DND-41 (cell line): ENCODE measurements around the gene YPEL1.
"Not testable (repeated sequence)": the region's sequence is repeated elsewhere in the genome, so short reads cannot be mapped to it uniquely, and the experiment has no call there.

Source experiments
- ATAC-seq: fragments of 200-7000 bp; cut with Tn5 transposase; 3 replicates; pipeline ENCODE4 v1.9.1; 2021; ENCODE audit warnings: low read depth; ENCODE audit not compliant: insufficient read depth
- DNase-seq: peaks from one replicate; pipeline ENCODE4 v3.0.0-alpha.2; 2020
- H2AFZ ChIP-seq: 2 replicates; pipeline ENCODE4 v1.6.0; 2012; ENCODE audit warnings: low read depth, low read length
- H3K27ac ChIP-seq: 2 replicates; pipeline ENCODE4 v1.5.1; 2012; ENCODE audit warnings: low read length, inconsistent platforms
- H3K27me3 ChIP-seq: fragments of 200-600 bp; sonication (generic); 2 replicates; pipeline ENCODE4 v1.6.0; 2012; ENCODE audit warnings: low read length, mild to moderate bottlenecking, inconsistent platforms; ENCODE audit not compliant: insufficient read depth, poor library complexity
- H3K36me3 ChIP-seq: 2 replicates; pipeline ENCODE4 v1.5.1; 2012; ENCODE audit warnings: low read length, inconsistent platforms; ENCODE audit not compliant: insufficient read depth
- H3K4me1 ChIP-seq: 2 replicates; pipeline ENCODE4 v1.5.1; 2012; ENCODE audit warnings: mild to moderate bottlenecking, low read length; ENCODE audit not compliant: insufficient read depth
- H3K4me2 ChIP-seq: 2 replicates; pipeline ENCODE4 v1.6.0; 2012; ENCODE audit warnings: mild to moderate bottlenecking, moderate library complexity, low read length, inconsistent platforms; ENCODE audit not compliant: insufficient read depth
- H3K4me3 ChIP-seq, 2 experiments: fragments of 200-600 bp in 1 of 2; shearing (Covaris generic) in 1 of 2; 2 replicates each; pipeline ENCODE4 v1.5.1; 2012 to 2016; ENCODE audit warnings: inconsistent platforms in 2 of 2, low read length in 2 of 2, mild to moderate bottlenecking in 2 of 2, low read depth in 1 of 2, moderate library complexity in 1 of 2
- H3K79me2 ChIP-seq: 2 replicates; pipeline ENCODE4 v1.6.0; 2012; ENCODE audit warnings: low read length, inconsistent platforms; ENCODE audit not compliant: insufficient read depth
- H3K9ac ChIP-seq: 2 replicates; pipeline ENCODE4 v1.6.0; 2012; ENCODE audit warnings: low read depth, mild to moderate bottlenecking, inconsistent platforms, low read length, moderate library complexity
- H3K9me3 ChIP-seq: 2 replicates; pipeline ENCODE4 v1.5.1; 2012; ENCODE audit warnings: low read length, moderate library complexity, mild to moderate bottlenecking, inconsistent platforms; ENCODE audit not compliant: insufficient read depth, severe bottlenecking
- H4K20me1 ChIP-seq: 2 replicates; pipeline ENCODE4 v1.6.0; 2012; ENCODE audit warnings: low read length; ENCODE audit not compliant: insufficient read depth
- EZH2 ChIP-seq: IDR thresholded peaks from 3 replicates; pipeline ENCODE4 v1.6.1; 2012; ENCODE audit warnings: borderline replicate concordance, low read depth, mild to moderate bottlenecking, moderate library complexity, low read length, inconsistent platforms; ENCODE audit not compliant: severe bottlenecking
- TF ChIP-seq, protein P1 (sequence below): IDR thresholded peaks from 2 replicates; pipeline ENCODE4 v1.5.1; 2012; ENCODE audit warnings: borderline replicate concordance, low read length, moderate library complexity, mild to moderate bottlenecking; ENCODE audit not compliant: poor library complexity, severe bottlenecking; ENCODE audit errors: extremely low read depth

The YPEL1 gene

DNA sequence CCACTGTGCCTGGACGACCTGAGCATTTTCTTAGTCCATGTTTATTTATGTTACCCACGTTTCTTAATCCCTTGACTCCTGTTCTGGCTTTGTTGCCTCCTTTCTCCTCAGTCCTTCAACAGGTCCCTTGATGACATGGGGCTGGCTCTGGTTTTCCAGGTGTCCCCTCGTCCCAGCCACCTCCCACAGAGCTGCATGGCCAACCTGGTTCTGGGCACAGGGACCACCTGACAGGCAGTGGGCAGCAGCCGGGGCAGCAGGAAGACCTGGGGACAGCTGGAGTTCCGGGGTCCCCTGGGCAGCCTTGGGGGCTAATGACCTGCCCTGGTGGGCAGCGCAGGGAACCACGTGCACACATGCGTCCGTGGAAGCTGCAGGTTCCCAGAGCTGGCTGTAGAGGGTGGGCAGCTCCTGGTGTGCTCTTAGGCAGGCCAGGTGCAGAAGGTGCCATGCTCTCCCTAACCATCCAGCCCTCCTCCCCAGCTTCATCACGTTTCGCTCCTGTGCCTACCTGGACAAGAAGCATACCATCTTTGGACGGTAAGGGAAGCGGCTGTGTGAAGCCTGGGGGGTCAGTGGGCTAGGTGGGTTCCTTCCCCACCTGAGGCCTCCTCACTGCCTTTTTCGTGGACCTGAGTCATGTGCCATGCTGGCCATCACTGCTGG lies 42.1 kb downstream of the YPEL1 start:
- no peak overlapping the region for H3K4me3 ChIP-seq
- H3K27me3 ChIP-seq = no peaks in the 10 kb centered on the region
- no peaks in the 10 kb centered on the region for H3K9me3 ChIP-seq
- DNase-seq (no peak), ATAC-seq (no peak)
- H3K36me3 ChIP-seq = peaks cover 76% of the 10 kb centered on the region
- H3K9ac ChIP-seq = no peak overlapping the region
- TF ChIP-seq, protein P1, sequence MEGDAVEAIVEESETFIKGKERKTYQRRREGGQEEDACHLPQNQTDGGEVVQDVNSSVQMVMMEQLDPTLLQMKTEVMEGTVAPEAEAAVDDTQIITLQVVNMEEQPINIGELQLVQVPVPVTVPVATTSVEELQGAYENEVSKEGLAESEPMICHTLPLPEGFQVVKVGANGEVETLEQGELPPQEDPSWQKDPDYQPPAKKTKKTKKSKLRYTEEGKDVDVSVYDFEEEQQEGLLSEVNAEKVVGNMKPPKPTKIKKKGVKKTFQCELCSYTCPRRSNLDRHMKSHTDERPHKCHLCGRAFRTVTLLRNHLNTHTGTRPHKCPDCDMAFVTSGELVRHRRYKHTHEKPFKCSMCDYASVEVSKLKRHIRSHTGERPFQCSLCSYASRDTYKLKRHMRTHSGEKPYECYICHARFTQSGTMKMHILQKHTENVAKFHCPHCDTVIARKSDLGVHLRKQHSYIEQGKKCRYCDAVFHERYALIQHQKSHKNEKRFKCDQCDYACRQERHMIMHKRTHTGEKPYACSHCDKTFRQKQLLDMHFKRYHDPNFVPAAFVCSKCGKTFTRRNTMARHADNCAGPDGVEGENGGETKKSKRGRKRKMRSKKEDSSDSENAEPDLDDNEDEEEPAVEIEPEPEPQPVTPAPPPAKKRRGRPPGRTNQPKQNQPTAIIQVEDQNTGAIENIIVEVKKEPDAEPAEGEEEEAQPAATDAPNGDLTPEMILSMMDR = no peak
- no peak for TF ChIP-seq EZH2
- no peak overlapping the region for H2AFZ ChIP-seq
- no peaks in the 10 kb centered on the region for H3K4me1 ChIP-seq
- no peaks in the 10 kb centered on the region for H3K79me2 ChIP-seq
- H3K4me2 ChIP-seq = no peak overlapping the region
- H4K20me1 ChIP-seq = peaks cover 8% of the 10 kb centered on the region
- no peak overlapping the region for H3K27ac ChIP-seq

DNA sequence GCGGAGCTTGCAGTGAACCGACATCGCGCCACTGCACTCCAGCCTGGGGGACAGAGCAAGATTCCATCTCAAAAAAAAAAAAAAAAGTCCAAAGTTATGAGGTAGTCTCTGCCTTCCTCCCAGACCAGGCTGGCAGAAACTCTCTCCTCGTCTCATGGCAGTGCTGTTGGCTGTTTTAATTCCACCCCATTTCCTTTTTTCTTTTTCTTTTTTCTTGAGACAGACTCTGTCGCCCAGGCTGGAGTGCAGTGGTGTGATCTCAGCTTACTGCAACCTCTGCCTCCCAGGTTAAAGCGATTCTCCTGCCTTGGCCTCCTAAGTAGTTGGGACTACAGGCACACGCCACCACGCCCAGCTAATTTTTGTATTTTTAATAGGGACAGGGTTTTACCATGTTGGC lies 42.7 kb downstream of the YPEL1 start:
- not testable (repeated sequence) for H3K27ac ChIP-seq, ATAC-seq, H3K9me3 ChIP-seq, H3K79me2 ChIP-seq, H3K9ac ChIP-seq, H3K4me3 ChIP-seq, H4K20me1 ChIP-seq, H3K27me3 ChIP-seq, H2AFZ ChIP-seq, H3K4me2 ChIP-seq, H3K4me1 ChIP-seq, DNase-seq
- peaks cover 76% of the 10 kb centered on the region for H3K36me3 ChIP-seq

DNA sequence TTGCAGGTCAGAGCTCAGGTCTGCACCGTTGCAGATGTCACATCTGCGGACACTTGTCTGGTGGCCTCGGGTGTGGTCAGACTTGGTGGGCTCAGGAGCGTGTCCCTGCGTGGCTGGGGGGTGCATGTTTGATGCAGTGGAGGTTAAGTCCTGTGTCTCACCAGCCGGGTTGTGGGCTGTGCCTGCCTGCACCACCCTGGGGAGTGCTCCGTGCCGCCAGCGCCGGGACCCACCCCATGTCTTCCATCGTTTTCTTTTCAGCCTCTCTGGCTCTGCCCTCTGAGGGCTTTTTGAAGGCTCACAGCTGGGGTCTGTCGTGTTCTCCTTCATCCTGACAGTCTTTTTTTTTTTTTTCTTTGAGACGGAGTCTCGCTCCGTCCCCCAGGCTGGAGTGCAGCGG lies 43.8 kb downstream of the YPEL1 start:
- H3K36me3 ChIP-seq = peaks cover 74% of the 10 kb centered on the region
- H4K20me1 ChIP-seq = peaks cover 8% of the 10 kb centered on the region; the same call in 1 of the 2 replicates
- DNase-seq (no peak), ATAC-seq (no peak)
- no peak overlapping the region for H3K4me2 ChIP-seq
- no peak overlapping the region for H2AFZ ChIP-seq
- H3K9ac ChIP-seq = no peak overlapping the region
- H3K4me1 ChIP-seq = no peaks in the 10 kb centered on the region
- H3K4me3 ChIP-seq = no peak overlapping the region
- no peaks in the 10 kb centered on the region for H3K9me3 ChIP-seq
- TF ChIP-seq, protein P1 = no peak
- no peak for TF ChIP-seq EZH2
- H3K27me3 ChIP-seq = no peaks in the 10 kb centered on the region
- no peak overlapping the region for H3K27ac ChIP-seq
- no peaks in the 10 kb centered on the region for H3K79me2 ChIP-seq

DNA sequence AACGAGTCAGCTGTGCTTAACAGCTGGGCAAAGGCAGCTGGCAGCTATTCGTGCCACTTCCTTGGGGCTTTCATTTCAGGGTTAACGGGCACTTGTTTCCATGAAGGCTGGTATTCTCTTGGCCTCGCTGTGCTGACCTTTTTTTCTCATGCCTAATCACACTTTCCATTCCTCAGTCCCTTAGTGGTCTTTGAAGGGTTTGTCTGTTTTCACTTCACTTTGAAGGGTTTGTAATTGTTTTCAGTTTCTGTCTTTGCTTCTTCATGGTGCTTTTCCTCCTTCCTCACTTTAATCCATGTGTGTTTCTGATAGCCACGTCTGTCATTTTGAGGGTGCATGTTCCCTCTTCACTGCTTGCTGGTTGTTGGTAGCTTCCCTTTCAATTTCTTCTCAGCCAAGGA lies 45.2 kb downstream of the YPEL1 start:
- H3K36me3 ChIP-seq = peaks cover 70% of the 10 kb centered on the region

More for the DNA sequence above, 45.2 kb downstream of the YPEL1 start:
- Histone ChIP-seq H3K27me3 (no peaks in the 10 kb centered on the region), H3K9me3 (no peaks in the 10 kb centered on the region), H4K20me1 (peaks cover 3% of the 10 kb centered on the region; the same call in 1 of the 2 replicates), H3K27ac (no peak overlapping the region), H3K4me1 (no peaks in the 10 kb centered on the region), H3K4me2 (no peak overlapping the region), H3K79me2 (no peaks in the 10 kb centered on the region), H3K9ac (no peak overlapping the region), H3K4me3 (no peak overlapping the region), H2AFZ (no peak overlapping the region)
- DNase-seq (no peak), ATAC-seq (no peak)
- TF ChIP-seq, protein P1 = no peak
- no peak for TF ChIP-seq EZH2
